ENCODE results near the gene CCDC141. TPM values are rescaled to one million over a fixed set of nuclear protein-coding genes. Genes with fewer than 3 reads are reported as not detected.

CCDC141 gene
- polyA plus RNA-seq, 1 donor: 0.30 TPM

DNA sequence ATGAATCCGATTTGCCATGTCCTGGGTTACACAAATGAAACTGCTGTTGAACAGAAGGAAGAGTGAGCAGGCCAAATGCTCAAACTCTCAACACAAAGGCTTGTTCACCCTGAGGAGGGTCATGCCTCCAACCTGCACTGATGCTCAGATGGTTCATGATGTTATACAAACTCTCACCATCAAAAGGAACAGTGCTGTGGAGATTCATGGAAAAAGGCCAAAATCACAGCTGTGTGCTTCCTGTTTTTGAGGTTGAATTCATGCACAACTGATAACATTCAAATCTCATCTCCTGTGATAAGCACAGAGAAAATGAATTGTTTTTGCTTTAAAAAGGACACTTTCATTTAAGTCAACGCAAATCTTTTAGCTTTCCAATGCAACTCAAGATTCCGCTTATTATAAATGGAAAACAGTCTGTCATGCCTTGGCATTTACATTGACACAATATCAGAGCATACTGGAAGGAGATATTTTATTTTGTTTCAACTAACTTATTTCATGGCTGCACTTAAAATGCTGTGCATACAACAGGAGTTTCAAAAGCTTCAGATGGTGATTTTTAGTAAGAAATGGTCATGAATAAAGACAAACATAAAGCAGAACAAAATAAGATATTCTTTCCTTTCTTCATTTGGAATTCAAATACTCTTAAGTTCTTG is 220.5 kb downstream of the CCDC141 start:
- DNase-seq: peak; percentile 6

DNA sequence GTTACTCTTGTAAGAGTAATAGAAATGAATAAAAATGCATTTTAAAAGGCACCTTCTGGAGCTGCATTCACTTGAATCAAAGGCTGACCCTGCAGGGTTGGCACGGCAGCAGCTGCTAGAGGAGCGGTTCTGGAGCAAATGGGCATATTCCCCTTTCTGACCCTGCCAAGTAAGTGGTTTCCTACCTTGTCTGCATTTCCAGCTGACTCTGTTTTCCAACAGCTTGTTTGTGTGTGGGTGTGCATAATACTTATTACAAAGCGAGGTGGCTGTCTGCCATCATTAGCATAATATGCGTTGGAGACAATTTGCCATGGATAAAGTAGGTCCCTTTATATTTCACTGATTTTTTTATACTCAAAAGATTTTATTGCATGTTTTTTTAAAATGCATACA is 221.5 kb downstream of the CCDC141 start:
- no peak for DNase-seq

DNA sequence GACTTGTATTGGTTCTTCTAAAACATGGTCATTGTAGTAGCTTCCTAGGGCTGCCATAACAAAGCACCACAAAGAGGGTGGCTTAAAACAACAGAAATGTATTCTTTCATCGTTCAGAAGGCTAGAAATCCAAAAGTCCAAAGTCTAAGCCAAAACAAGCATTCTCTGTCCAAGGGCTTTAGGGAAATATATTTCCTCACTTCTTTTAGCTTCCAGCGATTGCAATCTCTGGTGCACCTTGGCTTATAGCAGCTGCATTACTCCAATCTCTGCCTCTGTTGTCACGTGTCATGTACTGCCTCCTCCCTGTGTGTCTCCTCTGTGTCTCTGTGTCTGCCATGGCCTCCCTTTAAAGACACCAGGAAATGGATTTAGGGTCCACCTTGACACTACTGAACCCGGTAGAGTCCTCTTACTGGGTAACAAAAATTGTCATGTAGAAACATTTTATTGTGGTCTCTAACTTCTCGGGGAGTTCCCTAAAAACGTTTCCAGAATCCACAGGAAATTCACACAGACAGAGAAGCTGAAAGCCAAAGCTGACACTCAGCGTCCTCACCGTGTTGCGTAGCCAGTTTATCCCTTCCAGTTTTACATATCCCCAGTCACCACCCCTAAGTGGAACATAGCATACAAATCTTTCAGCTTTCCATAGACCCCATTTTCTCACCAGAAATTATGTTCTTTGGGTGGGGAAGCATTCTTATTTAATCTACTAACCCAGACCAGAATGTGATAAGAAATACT is 222.0 kb downstream of the CCDC141 start:
- DNase-seq: no peak

DNA sequence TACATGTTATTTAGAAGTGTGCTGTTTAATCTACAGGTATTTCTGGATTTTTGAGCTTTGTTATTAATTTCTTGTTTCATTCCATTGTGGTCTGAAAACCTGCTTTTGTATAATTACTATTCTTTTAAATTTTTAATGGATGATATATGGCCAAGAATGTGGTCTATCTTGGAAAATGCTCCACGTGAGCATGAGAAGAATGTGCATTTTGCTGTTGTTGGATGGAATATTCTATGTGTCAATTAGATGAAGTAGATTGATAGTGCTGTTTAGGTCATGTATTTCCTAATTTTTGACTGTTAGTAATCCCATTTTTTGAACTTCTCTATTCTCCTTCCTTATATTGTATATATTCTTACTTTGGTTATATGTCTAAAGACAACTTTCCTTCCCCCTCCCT is 222.8 kb downstream of the CCDC141 start:
- DNase-seq: no peak

DNA sequence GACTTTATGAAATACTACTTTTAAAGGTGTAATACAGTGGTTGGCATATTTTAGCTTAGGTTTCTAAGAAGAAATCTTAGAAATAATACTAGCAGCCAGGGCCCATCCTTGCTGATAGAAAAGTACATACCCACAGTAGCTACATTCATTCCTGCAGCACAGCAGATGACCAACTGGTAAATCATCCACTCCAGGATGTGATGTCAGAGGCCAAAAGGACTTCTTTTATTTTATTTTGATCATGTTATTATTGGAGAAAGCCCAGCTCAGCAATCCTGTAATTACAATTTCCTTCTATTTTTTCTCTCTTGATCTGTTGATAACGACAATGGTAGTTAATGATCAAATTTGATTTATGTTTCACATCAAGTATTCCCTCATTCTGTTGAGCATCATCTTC is 224.8 kb downstream of the CCDC141 start:
- no peak for DNase-seq

DNA sequence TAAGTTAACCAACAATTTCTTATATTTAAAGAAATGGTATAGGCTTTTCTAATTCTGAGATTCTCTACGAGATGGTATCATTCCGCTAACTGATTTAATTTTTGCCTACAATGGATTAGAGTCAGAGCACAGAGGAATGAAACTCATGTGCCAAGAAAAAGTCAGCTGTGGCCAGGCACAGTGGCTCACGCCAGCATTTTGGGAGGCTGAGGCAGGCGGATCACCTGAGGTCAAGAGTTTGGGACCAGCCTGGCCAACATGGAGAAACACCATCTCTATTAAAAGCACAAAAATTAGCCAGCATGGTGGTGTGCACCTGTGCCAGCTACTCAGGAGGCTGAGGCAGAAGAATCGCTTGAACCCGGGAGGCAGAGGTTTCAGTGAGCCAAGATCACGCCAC is 225.8 kb downstream of the CCDC141 start:
- no peak for DNase-seq

DNA sequence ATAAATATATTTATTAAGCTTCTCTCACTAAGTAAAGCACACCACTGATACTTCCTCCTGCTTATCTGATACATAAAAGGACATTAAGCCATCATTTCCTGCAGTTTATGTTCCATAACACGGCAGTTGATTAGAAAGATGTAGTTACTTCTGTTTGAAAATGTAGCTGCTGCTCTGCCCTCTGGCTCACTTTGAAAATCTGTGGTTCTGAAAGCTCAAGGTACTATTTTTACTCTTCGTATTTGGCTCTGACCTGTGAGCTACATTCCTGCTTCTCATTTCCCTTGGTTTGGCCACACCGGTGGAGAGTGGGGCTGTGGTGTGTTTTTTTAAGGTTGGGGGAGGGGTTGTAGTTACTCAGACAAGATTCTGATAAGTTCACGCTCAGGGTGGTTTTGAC is 229.9 kb downstream of the CCDC141 start:
- no peak for DNase-seq

DNA sequence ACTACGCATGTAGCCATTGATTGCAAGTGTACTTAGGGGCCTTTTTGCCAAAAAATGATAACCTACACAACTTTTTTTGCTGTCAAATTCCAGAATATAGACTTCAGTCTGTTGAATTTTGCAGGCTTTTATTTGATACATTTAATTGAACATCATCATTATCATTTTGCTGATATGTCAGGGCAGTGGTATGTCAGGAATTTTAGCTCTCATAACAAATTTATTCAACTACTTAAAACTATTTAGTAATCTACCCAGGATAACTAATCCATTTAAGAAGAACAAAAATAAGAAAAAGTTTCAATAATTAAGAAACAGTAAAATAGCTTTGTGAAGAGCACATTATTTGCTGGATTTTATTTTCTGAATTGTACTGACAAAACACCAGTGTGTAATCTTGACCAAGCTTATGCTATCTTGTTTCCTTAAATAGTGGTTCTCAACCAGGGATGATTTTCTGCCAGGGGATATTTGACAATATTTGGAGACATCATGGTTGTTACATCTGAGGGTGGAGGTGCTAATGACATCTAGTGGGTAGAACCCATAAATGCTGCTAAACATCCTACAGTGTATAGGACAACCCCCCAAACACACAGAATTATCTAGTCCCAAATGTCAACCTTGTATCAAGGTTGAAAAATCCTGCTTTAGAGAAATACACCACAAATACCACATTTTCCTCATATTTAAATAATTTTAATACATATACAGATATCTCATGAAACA is 230.6 kb downstream of the CCDC141 start:
- DNase-seq: no peak

DNA sequence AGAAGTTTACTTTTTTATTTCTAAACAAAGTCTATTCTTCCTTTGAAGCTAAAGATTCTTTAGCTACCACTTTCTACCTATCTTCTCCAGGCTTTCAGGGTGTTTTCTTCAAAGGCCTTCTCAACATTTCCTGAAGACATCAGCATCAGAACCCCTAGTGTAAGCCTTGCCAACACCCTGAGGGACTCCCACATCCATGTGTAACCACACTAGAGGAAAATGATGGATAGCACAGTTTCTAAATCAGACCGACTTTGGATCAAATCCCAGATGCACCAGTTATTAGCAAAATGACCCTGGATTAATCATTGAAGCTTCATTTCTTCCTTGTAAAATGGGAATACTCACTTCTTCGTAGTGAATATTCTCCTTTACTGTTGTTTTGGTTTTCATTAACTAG is 238.0 kb downstream of the CCDC141 start:
- DNase-seq: no peak

DNA sequence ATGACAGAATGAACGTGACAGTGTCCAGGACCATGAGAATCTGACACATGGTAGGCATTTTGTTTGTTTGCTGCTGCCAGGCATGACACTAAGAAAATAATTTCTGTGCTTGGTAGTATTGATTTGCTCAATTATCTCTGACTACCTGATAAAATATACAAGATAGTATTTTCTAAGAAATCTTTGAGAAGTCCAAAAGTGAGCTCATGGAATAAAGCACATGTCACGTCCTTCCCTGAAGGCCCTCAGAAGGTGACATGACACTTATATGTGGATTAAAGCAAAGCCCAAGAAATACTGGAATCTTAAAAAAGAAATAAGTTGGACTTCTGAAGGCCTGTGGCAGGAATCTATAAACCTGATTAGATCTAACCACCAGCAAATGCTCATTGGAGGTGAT is 238.9 kb downstream of the CCDC141 start:
- no peak for DNase-seq

DNA sequence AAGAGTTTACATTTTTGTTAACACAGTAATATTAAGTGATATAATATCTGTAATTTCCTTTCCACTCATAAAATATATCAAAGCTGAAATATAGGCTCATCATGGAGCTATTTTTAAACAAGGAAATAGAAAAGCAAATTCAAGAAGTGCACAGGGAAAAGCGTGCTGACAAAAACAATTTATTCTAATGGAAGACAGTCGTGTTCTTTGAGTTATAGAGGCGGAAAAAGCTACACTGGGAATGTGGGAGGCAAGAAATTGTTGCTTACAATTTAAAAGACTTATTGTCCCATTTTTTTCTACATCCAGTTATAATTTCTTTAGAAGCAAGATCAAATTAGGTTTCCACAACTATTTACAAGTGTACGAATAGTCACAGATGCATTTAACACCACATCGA is 239.5 kb downstream of the CCDC141 start:
- DNase-seq: no peak

DNA sequence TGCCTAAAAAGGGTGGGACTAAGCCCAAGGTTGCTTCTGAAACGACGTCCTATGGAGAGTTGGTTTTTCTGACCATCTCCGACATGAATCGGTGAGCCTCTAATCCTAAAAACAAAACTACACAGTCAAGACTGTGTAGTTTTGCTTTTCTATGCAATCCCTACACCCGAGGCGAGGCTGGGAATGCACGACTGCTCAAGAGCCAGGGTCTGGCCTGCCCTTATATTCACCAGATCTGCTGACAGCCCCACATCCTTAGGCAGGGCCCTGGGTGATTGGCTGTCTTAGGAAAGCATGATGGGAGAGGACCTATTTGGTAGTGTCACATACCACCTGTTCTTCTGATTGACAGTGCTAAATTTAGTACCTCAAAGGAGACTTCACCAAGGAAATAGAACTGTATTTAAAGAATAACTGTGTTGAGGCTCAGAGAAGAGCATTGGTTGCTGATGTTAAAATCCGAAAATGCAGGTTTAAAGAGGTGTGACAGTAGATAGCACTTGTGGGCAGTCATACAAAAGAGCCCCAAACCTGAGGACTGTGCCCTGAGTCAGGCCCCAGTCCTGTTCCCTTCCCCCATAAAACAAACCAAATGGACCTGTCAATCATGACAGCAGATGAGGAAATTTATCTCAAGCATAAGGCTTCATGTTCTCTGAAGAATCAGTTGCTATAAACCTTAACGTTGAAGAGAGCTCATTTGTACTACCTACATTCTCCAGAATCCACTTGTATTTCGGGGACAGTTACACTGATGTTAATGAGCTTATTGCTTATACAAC is 242.5 kb downstream of the CCDC141 start, which contains the start of gene TTN:
Gene TTN (minus strand): TSS at position 197 of the 782 bp plus-strand sequence. CDS start 2,781 bp downstream, outside the sequence.
- DNase-seq: no peak

DNA sequence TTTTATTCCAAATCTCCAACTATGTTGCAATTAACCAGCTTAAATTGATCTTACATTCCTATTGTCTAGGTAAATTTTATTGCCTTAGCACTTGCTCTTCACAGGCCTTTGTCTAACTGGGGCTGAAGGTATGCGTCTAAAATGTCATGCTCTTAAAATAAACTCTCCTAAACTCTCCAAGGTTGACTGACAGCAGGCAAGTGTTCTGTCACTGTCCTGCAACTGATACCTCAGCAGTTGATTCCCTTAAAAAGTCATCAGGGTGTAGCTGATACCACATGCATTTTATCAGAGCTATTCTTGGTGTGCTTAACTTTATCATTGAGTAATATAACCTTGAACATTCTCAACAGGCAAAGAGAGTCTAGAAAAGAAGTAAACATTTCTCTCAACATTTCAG is 243.4 kb downstream of the CCDC141 start:
- DNase-seq: no peak

DNA sequence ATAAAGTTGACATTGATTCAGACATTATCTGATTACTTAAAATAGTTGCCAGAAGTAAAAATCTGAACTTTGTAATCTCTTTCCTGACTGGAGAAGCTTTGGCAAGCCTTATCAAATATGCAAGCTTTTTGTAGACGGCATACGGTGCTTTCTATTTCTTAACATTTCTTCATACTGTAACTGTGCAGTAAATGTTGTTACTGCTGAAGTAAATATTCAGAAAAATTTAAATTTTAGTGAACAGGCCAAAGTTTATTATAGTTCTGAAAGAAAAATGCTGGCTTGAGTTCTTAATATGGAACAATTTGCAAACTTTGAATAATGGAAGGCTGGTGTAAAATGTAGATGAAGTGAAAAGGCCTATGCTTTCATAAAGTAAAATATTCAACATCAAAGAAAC is 244.5 kb downstream of the CCDC141 start:
- DNase-seq: no peak

DNA sequence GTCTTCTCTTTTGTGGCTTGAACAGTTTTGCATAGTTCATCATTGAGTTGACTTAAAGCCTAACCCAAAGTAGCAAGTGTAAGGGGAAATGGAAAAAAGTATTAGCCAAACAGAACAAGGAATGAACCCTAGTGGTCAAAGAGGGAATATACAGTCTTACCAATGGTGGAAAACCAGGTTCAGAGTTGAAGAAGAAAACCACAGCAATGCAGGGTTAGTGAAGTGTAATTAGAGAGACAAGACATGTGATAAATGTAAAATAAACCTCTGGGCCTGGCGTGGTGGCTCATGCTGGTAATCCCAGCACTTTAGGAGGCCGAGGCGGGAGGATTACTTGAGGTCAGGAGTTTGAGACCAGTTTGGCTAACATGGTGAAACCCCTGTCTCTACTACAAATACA is 245.1 kb downstream of the CCDC141 start:
- no peak for DNase-seq

DNA sequence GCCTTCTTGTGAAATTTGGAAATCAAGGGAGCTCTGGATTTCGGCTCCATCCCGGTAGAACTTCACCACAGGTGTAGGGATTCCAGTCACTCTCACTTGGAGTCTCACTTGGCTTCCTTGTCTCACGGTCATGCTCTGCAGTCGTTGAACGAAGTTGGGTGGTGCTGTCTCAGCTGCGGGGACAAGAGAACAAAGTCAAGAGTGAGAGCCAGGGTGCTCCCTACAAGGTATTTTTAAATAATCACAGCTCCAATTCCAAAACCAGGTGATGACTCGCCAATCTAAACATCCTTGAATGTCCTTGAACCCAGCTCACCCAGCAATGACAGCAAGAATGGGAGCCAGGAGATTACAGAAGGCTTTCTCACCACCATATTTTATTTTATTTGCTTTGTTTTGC is 249.4 kb downstream of the CCDC141 start:
- no peak for DNase-seq

DNA sequence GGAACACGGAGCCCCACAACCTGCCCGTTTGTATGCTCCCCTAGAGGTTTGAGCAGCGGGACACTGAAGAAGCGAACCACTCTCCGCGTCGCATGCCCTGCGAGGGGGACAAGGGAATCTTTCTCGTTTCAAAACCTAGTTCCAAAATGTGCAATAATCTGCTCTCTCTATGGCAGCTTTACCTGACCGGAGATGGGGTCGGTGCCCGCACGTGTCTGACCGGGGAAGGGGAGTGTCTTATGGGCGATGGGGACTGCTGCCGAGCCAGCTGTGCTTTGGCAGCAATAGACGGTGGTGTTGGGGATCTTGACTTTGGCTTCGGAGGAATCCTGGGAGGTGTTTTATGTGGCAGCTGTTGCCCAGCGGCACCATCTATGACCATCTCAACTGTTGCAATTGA is 250.6 kb downstream of the CCDC141 start:
- no peak for DNase-seq

DNA sequence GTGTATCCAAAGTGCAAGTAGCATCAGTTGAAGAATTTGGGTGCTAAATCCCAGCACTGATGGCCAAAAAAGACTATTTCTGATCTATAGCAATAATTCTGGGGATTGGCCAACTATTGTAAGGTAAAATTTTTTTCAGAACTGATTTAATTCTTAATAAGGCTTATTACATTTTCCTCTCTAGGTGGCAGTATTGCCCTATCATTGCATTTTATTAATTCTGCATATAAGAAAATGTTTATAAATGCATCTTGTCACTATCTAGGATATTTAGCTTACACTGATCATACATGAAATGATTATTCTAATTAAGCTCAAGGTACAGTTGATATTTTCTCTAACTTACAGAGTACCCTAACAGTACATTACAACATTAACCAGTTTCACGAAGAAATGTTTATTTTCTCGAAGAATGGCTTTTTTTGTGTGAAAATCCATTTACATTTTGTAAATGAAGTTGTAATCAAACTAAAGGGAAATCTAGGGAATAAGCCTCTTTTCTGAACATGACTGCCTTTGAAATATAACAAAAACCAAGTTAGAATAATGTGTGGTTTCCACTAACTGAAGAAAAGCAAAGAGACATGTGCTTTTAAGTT is 253.8 kb downstream of the CCDC141 start:
- DNase-seq: peak; percentile 31

DNA sequence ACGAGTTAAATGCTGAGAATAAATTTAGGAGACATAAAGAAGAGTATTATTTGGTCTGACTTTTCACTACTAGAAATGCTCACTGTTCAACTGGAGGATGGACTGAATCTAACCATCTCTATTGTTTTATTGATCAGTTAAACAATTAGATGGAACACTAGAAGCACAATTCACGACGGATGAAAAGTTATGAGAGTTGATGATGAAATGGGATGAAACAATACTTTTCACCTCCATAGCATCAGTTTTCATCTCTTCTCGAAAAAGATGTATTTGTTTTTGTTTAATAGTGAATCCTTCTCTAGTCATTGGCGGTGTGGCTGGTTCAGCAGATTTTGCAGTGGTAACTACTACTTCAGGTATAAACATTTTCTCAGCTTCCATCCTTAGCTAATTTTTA is 262.0 kb downstream of the CCDC141 start:
- DNase-seq: no peak

DNA sequence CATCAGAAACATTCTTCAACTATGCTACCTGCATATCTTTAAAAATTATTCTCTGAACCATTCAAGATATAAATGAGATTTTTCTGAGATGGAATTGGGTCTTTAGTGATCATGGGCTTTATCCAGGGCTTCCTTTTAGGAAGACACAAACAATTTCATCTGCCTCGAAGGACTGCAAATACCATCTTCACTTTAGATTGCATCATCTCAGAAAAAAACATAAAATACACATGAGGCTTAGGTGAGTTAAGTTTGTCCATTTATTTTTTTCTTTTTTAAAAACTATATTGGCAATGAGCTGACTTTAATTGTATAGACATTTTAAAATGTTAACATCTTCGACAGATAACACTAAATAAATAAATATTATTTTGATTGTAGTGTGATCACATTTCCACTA is 262.8 kb downstream of the CCDC141 start:
- no peak for DNase-seq

DNA sequence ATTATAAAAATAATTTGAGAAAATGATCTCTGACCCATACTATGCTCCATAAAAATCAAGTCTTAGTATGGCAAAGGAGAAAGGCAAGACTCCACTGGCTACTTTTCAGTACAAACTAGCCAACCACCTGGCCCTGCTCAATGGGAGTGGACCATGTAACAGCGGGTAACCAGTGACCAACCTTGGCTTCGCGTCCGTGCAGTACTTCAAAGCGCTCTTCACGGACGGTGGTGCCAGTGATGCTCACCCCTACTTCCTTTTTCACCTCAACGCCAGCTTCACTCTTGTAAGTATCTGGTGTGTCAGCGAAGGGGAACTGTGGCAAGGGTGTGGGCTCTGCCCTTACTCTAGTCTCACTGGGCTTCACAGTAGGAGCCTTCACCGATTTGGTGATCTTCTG is 266.0 kb downstream of the CCDC141 start:
- DNase-seq: no peak

DNA sequence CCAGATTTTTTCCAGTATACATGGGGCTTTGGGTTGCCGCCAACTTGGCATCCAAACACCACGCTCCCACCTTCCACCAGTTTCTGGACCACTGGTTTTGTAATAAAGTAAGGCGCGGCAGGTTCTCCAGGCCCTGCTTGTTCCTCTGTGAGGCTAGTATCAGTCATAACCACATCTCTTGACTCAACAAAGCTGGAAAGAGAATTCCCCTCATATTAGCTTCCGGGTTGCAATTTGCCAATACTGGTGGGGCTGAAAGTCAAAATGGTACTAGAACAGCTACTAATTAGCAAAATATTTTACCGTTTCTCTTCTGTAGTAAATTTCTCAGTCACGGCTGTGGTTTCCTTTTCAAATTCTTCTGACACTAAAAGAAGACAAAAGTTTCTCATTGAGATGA is 267.7 kb downstream of the CCDC141 start:
- DNase-seq: no peak

Data from left kidney (tissue), 2 donors.